Measurements from ENCODE around the gene EML1.
"Not testable (repeated sequence)": the region's sequence is repeated elsewhere in the genome, so short reads cannot be mapped to it uniquely, and the experiment has no call there.

EML1 gene

DNA sequence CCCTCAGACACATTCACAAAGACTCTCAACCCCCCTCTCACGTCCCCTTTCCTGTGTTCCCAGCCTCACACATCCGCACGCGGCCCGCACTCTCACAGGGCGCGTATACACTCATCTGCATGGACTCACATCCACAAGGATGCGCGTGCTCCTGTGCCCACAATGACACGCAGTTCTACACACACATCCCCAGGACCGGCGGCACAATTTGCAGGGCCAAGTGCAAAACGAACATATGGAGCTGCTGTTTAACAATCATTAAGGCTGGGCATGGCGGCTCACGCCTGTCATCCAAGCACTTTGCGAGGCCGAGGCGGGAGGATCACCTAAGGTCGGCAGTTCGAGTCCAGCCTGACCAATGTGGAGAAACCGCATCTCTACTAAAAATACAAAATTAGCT lies 36.4 kb upstream of the EML1 start:
- no peak for DNase-seq

DNA sequence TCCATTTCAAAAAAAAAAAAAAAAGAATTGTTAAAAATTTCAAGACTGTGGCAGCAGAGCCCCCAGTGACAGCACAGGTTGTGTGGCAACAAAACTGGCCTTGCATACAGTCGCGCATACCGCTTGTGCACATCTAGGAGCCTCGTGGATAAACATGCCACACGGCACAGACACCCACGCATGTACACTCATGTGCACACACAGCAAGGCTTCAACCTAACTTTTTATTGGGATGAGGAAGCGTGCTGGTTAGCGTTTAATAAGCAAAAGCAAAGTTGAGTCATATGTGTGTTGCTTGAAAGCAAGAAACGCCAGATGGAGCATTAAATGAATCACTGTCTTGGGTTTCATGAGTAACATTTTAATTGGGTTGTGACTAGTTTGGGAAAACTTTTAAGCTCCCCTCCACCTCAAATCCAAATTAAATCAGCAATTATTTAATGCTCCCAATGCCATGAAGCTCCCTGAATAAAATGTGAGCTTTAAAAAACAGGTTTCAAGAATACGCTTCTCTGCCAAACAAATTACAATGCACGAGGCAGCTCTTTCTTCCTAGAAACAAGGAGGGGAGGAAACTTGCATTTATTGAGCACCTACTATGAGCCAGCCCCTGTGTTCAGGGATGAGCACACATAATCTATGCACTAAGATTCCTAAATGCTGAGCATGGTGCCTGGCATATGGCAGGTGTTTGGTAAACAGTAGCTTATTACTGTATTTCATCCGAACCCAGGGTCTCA lies 35.7 kb upstream of the EML1 start:
- no peak for DNase-seq

GRCh38 chr14:99758121-99758821 lies 34.9 kb upstream of the EML1 start:
- DNase-seq, result no peak

DNA sequence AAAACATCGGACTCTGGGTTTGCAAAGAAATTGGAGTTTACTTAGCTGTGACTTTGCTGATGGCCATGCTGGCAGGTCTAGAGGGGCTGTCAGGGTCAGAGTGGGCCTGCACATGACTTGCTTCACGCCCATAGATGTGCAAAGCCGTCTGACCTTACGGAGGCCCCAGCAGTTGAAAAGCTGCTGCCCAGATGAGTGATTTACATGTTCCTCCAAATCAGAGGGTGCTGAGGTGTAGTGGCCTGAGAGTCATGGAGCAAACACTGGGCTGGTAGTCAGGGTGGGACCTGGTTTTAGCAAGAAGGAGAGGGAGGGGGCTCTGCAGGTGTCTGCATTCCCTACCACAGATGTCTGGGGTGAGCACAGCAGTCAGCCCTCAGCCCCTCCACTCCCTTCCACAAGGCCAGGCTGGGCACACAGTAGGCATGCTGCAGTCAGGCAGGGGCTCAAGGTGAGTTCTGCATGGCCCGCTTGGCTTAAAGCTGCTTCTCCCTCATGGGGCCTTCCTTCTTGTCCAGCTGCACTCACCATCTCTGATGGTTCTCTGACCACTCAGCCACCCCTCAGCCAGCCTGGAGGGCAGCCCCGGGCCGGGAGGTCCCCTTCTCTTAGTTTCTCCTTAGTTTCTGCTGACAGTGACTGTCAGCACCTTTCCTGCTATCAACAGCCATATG lies 34.2 kb upstream of the EML1 start:
- no peak for DNase-seq

DNA sequence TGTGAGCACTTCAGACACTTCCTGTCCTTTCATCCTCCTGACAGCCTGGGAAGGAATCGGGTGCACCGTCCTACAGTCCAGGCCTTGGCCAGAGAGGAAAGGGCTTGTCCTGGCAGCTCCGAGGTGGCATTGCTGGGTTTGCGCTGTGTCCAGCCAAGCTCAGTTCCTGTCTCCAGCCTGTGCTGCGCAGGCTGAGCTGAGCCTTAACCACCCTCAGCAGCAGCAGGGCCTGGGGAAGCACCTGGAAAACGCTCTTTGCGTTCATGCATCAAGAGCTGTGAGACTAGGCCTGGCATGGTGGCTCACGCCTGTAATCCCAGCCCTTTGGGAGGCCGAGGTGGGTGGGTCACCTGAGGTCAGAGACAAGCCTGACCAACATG lies 33.7 kb upstream of the EML1 start:
- DNase-seq, result no peak

DNA sequence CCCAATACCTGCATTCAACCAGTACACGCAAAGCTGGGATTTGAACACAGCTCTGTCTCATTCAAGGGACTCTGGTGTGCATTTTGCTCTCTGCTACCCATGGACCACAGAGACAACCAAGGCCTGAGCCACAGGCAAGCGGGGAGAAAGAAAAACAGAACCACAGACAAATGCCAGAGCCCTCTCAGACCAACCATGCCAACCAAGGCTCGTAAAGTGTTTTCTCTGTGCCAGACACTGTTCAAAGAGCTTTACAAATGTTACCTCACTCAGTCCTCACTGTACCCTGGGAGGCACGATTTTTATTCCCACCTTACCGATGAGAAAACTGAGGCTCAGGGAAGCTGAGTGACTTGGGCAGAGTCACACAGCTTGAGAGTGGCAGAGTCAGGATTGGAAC lies 32.4 kb upstream of the EML1 start:
- no peak for DNase-seq

GRCh38 chr14:99762911-99763310 lies 30.3 kb upstream of the EML1 start:
- not testable (repeated sequence) for DNase-seq

DNA sequence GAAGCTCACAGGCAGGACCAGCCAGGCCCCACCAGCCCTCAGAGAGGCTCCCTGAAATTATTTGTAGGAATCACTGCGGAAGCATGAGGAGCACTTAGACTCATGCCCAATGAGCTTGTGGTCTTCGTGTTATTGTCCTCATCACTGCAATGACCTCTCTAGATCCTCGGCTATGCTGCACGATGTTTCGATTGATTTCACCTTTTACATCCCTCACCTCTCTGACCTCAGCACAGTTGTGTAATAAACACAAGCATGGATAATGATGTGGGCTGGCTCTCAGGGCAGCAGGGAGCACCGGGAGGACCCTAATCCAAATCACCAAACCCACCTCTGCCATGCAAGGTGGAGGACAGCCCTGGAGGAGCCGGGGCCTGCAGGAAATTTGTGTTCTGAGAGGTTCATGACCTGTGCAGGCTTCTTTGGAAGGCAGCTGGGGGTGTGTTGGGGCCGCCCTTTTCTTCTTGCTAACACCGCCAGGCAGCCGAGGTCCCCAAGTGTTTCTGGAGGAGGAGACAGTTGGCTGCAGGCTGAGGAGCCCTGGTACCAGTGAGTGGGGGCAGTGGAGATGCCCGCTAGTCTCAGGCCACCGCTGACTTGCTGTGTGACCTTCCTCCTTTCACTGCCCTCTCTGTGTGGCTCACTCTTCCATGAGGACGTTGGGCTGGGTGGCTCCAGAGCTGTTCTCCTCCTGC lies 29.5 kb upstream of the EML1 start:
- DNase-seq, result no peak

- DNase-seq, result no peak
Measured at GRCh38 chr14:99764222-99764706, 28.9 kb upstream of the EML1 start.

GRCh38 chr14:99768381-99768780 lies 24.8 kb upstream of the EML1 start:
- no peak for DNase-seq

GRCh38 chr14:99769123-99769522 lies 24.1 kb upstream of the EML1 start:
- DNase-seq, result no peak

GRCh38 chr14:99769799-99770198 lies 23.4 kb upstream of the EML1 start:
- DNase-seq, result no peak

DNA sequence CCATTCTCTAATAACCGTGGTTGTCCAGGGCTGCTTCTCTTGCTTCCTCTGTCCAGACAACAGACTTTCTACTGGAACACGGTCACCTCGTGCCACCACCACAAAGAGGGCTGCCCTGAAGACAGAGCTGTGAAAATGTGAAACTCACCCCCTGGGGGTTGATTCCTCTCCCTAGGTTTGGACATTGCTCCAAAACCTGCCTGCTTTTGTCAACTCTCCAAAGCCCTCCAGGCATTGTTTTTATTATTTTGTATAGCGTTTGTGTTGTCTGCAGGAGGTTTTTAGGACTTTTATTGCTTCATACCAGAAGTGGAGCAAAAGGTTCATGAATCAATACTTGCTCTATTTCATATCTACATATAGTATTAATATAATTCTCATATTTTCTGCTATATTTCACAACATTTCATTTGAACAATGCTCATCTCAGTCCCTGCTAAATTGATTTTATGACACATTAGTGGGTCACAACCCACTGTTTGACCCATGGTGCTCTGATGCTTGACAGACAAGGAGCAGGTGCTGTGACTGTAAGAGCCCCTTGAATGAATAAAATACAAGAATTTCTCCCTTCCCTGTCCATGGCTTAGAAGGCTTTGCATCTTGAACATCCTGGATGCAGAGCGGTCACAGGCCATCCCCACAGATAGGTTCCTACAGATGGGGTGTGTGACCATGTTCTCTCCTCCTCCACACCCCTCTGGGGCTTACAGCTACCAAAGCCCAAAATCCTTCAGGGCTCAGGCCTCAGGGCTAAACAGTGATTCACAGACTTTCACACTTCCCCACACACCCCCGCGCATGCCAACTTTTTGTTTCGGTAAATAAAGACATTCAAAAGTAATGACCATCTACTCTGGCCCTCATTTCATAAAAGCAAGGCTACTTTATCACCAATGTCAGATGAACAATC lies 20.6 kb upstream of the EML1 start:
- no peak for DNase-seq

- no peak for DNase-seq
Measured at GRCh38 chr14:99773521-99774497, 19.4 kb upstream of the EML1 start.

DNA sequence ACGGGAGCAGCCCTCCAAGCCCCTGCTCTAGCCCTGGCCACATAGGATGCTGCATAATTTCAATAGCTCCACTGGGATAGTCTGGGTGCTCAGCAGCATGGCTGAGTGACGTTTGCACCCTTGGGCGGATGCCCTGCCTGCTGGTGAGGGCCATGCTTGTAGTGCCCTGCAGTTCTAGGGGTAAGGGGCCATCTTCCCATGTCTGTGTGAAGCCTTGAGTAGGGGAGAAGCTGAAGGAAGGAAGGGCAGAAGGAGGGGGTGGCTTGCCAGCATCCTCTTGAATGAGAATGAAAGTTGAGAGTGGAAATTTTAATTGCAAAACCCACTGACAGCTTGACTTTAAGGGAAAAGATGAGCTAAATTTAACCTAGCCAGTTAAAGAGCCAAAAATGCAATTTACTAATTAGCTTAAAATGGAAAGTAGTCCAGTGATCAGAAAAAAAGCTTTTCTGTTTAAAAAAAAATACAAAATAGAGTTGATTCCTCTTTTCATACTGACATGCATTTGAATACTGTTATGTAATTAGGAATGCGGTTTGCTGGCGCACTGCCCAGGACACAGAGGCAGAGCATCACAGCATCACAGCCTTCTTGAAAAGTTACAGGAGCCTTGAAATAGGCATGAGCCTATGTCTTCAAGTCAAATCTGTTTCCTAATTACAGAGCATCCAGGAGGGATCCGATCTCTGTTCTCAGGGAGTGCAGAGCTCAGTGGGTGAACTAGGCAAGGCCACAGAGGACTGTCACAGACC lies 18.5 kb upstream of the EML1 start:
- DNase-seq, result no peak

GRCh38 chr14:99775351-99775750 lies 17.9 kb upstream of the EML1 start:
- DNase-seq, result no peak

DNA sequence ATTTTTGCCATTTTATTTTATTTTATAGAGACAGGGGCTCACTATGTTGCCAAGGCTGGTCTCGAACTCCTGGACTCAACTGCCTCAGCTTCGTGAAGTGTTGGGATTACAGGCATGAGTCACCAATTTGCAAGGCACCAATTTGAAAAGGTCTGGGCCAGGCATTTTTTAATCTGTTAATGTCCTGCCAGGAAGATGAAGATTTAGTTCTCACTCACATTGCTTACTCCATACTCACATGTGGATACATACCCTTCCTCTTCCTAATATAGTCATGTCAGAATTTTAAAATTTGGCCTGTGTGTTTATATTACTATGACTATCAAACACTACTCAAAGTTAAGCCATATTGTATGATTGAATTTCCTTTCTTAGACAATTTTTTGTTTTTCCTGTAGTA lies 15.3 kb upstream of the EML1 start:
- DNase-seq, result no peak

DNA sequence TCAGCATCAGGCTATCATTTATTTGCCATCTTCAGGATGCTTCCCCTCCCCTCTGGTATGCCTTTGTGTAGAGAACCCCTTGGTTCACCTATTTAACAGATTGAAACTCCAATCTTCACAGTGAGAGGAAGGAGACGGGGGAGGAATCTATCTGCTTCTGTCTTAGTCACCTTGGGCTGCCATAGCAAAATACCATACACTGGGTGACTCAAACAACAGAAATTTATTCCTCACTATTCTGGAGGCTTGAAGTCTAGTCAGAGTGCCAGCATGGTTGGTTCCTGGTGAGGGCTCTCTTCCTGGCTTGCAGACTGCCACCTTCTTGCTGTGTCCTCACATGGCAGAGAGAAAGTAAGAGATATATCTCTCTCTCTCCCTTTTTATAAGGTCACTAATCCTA lies 13.5 kb upstream of the EML1 start:
- DNase-seq, result no peak

GRCh38 chr14:99780690-99781089 lies 12.5 kb upstream of the EML1 start:
- no peak for DNase-seq

- DNase-seq, result no peak
Measured at GRCh38 chr14:99781091-99781490, 12.1 kb upstream of the EML1 start.
